ENCODE data around the gene SIGLEC1. TPM values are rescaled to one million over a fixed set of nuclear protein-coding genes. Genes with fewer than 3 reads are reported as not detected.

Gene SIGLEC1
- total RNA-seq, 4 donors from 2014 or later = 5.2 to 33.9 (median 13.1) TPM

DNA sequence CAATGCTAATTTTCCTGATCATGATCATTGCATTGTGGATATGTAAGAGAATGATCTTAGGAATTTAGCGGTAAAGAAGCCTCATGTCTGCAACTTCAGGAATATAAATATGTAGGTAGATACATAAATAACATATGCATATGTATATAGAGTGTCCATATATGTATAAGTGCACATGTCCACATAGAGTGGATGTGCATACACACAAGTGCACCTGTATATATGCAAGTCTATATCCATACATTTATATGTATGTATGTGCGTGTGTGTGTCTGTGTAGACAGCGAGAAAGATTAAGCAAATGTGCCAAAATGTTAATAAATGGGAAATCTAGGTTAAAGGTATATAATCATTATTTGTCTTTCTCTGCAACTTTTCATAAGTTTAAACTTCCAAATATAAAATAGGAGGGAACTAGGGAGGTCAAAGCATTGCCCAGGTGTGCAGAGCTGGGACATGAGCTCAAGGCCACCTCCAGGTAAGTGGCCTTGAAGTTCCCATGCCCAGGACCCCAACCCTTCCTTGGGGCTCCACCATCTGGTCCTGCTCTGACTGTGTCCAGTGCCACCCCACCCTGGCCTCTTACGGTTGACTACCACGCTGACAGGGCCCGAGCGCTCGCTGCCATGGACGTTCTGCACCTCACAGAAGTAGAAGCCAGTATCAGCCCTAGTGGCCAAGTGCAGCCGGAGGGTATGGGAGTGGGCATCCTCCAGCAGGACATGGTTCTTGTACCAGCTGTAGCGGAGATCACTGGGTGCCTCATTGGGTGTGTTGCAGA lies 9.6 kb downstream of the SIGLEC1 start:
- no peak for DNase-seq (ENCODE audit: low spot score in 2 of 2)
- WGBS, 2 donors = 92 to 96% methylated on average over 11 of the region's 11 CpGs

DNA sequence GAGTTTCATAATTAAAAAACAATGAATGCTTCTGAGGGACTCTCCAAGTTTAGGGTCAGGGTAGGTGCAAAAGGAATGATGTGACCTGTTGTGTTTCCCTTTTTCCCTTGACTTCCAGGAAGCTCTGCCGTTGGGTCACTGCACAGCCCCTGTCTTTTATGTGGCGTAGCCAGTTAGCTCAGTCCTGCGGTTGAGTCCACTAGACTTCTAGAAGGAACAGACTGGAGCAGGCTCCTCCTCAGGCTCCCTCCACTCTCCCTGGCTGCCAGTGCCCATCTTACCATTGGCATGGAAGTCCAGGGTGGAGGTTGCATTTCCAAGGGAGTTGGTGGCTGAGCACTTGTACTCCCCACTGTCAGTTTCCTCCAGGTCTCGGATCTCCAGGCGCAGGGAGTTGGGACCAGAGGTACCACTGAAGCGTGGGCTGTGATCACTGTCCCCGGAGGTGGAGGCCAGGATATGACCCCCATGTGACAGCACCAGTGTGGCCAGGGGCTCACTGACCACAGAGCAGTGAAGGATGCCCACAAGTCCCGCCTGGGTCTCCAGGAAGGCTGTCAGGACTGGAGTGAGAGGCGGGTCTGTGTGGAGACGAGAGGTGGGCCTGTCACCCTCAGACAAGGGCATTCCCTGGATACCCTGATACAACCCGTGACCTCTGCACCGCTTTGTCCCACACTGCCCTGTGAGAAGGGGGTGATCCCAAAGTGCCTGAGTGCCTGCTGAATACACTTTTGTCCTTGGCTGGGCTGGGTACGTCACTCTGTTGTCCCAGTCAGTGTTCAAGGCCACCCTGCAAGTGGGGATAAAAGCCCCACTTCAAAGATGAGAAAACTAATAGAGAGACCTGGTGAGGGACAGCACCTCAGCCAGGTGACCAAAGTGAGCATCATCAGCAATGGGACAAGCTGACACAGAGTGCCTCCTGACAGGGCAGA lies 11.1 kb downstream of the SIGLEC1 start:
- Histone ChIP-seq H3K27ac (no peak overlapping the region), H3K36me3 (no peaks in the 10 kb centered on the region), H3K9me3 (peaks cover 0 to 5% (median 0%) of the 10 kb centered on the region in 4 donors), H3K4me3 (no peak overlapping the region), H3K27me3 (no peaks in the 10 kb centered on the region), H3K4me1 (no peaks in the 10 kb centered on the region)
- TF ChIP-seq EP300 (IDR thresholded peaks at IDR 0.05) (no peak), POLR2A (IDR thresholded peaks at IDR 0.05) (no peak)
- TF ChIP-seq, protein P1, sequence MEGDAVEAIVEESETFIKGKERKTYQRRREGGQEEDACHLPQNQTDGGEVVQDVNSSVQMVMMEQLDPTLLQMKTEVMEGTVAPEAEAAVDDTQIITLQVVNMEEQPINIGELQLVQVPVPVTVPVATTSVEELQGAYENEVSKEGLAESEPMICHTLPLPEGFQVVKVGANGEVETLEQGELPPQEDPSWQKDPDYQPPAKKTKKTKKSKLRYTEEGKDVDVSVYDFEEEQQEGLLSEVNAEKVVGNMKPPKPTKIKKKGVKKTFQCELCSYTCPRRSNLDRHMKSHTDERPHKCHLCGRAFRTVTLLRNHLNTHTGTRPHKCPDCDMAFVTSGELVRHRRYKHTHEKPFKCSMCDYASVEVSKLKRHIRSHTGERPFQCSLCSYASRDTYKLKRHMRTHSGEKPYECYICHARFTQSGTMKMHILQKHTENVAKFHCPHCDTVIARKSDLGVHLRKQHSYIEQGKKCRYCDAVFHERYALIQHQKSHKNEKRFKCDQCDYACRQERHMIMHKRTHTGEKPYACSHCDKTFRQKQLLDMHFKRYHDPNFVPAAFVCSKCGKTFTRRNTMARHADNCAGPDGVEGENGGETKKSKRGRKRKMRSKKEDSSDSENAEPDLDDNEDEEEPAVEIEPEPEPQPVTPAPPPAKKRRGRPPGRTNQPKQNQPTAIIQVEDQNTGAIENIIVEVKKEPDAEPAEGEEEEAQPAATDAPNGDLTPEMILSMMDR (IDR thresholded peaks at IDR 0.05) = no peak
- no peak for DNase-seq (ENCODE audit: low spot score in 2 of 2)
- WGBS, 2 donors = 82 to 86% methylated on average over 9 to 12 of the region's 13 CpGs

More for the DNA sequence above, 9.6 kb downstream of the SIGLEC1 start:
- no peak for TF ChIP-seq POLR2A (IDR thresholded peaks at IDR 0.05)
- no peak for TF ChIP-seq EP300 (IDR thresholded peaks at IDR 0.05)
- TF ChIP-seq, protein P1 (IDR thresholded peaks at IDR 0.05) = no peak
- Histone ChIP-seq H3K9me3 (no peaks in the 10 kb centered on the region), H3K27ac (no peak overlapping the region), H3K36me3 (no peaks in the 10 kb centered on the region), H3K4me1 (no peaks in the 10 kb centered on the region), H3K4me3 (no peak overlapping the region), H3K27me3 (no peaks in the 10 kb centered on the region)

DNA sequence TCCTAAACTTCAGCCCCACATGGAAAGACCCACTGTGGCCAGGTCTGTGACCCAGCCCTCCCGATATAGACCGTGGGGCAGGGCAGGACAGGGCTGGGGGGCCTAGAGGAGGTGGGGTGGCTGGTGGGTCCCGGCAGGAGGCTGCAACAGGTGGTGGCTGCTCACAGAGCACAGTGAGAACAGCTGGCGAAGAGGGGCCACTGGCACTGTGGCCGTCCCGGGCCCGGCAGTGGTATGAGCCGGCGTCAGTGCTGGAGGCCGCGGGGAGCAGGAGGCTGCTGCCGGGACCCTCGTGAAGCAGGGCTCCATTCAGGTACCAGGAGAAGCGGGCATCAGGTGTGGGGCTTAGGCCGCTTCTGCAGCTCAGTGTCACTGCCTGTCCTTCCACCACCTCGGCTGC lies 13.4 kb downstream of the SIGLEC1 start:
- TF ChIP-seq, protein P1 (IDR thresholded peaks at IDR 0.05) = no peak
- TF ChIP-seq POLR2A (IDR thresholded peaks at IDR 0.05) = no peak
- TF ChIP-seq EP300 (IDR thresholded peaks at IDR 0.05) = no peak
- Histone ChIP-seq H3K27ac (no peak overlapping the region), H3K9me3 (peaks cover 0 to 8% (median 0%) of the 10 kb centered on the region in 4 donors), H3K4me1 (no peaks in the 10 kb centered on the region), H3K36me3 (no peaks in the 10 kb centered on the region), H3K4me3 (no peak overlapping the region), H3K27me3 (no peaks in the 10 kb centered on the region)
- DNase-seq (ENCODE audit: low spot score in 2 of 2) = no peak
- WGBS, 2 donors = 85 to 89% methylated on average over 11 to 16 of the region's 16 CpGs

DNA sequence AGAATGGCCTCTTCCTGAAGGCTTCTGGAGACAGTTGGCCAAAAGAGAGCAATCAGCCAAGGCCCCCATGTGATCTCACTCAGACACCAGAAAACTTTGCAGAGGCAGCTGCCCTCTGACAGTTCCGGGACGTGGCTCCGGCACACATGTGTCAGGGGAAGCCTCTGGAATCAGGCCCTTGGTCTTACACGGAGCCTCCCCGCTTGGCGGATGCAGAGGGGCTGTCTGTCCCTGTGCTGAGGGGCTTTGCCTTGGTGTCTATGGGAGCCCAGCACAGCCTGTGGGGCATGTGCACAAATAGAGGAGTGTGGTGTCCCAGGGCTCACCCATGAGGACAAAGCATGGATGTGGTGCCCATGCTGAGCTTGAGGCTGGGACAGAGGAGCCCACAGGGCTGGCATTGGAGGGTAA lies 13.8 kb downstream of the SIGLEC1 start:
- H3K36me3 ChIP-seq = no peaks in the 10 kb centered on the region
- H3K27me3 ChIP-seq = no peaks in the 10 kb centered on the region
- H3K27ac ChIP-seq = no peak overlapping the region
- H3K4me3 ChIP-seq = no peak overlapping the region
- no peak for DNase-seq (ENCODE audit: low spot score in 2 of 2)
- H3K9me3 ChIP-seq = peaks cover 0 to 8% (median 0%) of the 10 kb centered on the region in 4 donors
- no peaks in the 10 kb centered on the region for H3K4me1 ChIP-seq
- no peak for TF ChIP-seq EP300 (IDR thresholded peaks at IDR 0.05)
- TF ChIP-seq POLR2A (IDR thresholded peaks at IDR 0.05) = no peak
- TF ChIP-seq, protein P1 (IDR thresholded peaks at IDR 0.05) = no peak
- 57 to 62% methylated on average over 3 to 6 of the region's 6 CpGs for WGBS, 2 donors
